BLaER1 (cell line): Measurements from ENCODE around the gene MATCAP1.

ENCODE experiments used
- H3K27ac ChIP-seq: shearing (Covaris generic); formaldehyde crosslinking; 2 replicates; pipeline ENCODE4 v1.8.1; 2022
- H3K27me3 ChIP-seq: shearing (Covaris generic); formaldehyde crosslinking; 2 replicates; pipeline ENCODE4 v1.8.1; 2022
- H3K36me3 ChIP-seq: shearing (Covaris generic); formaldehyde crosslinking; 2 replicates; pipeline ENCODE4 v1.8.1; 2022
- H3K4me1 ChIP-seq: shearing (Covaris generic); formaldehyde crosslinking; 2 replicates; pipeline ENCODE4 v1.8.1; 2022
- H3K4me2 ChIP-seq: shearing (Covaris generic); formaldehyde crosslinking; 2 replicates; pipeline ENCODE4 v1.8.1; 2022
- H3K4me3 ChIP-seq: shearing (Covaris generic); formaldehyde crosslinking; 2 replicates; pipeline ENCODE4 v1.8.1; 2022
- H3K9ac ChIP-seq: shearing (Covaris generic); formaldehyde crosslinking; 2 replicates; pipeline ENCODE4 v1.8.1; 2022
- H3K9me3 ChIP-seq: shearing (Covaris generic); formaldehyde crosslinking; 2 replicates; pipeline ENCODE4 v1.8.1; 2022
- H4K20me1 ChIP-seq: shearing (Covaris generic); formaldehyde crosslinking; 2 replicates; pipeline ENCODE4 v1.8.1; 2022
- Cebpa-rat ChIP-seq: shearing (Covaris generic); IDR thresholded peaks from 2 replicates; pipeline ENCODE4 v1.8.1; 2022

The MATCAP1 gene

DNA sequence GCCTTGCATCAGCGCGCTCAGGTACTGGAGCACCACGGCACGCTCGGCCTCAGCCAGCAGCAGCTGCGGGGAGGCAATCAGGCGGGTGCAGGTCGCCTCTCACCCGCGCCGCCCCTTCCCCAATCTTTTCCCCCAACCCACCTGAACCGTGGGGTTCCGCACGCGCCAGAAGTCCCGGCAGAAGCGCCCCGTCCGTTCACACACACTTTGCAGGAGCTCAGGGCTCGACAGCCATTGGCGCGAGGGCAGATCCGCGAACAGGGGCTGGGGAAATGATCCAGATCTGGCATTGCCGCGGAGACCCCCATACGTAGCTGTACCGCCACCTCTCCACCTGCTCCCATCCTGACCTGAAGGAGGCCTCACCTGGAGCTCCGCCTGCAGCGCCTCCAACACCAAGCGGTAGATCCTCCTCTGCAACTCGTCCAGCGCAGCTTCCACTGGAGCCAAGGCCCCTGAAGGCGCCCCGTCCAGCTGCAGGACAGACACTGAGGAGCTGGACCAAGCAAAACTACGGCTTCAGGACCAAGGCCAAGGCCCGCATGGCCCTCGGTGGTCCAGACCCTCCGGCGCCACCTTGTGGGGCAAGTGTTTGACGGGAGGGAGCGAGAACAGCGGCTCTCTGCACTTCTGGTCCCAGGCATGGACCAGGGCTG, 1.4 kb upstream of the MATCAP1 start:
- H3K4me1 ChIP-seq, result peaks cover 52% of the 10 kb centered on the region
- TF ChIP-seq Cebpa-rat, result no peak
- H4K20me1 ChIP-seq, result peaks cover 26% of the 10 kb centered on the region
- H3K9me3 ChIP-seq, result no peaks in the 10 kb centered on the region
- peaks cover 23% of the 10 kb centered on the region for H3K27me3 ChIP-seq
- H3K27ac ChIP-seq, result no peak overlapping the region
- H3K4me2 ChIP-seq, result peak overlapping the region; percentile 95
- no peak overlapping the region for H3K9ac ChIP-seq
- 0 out of 2 replicates have a peak, but pooled peaks cover 3% of the 10 kb centered on the region for H3K36me3 ChIP-seq
- H3K4me3 ChIP-seq, result peak overlapping the region; percentile 71

DNA sequence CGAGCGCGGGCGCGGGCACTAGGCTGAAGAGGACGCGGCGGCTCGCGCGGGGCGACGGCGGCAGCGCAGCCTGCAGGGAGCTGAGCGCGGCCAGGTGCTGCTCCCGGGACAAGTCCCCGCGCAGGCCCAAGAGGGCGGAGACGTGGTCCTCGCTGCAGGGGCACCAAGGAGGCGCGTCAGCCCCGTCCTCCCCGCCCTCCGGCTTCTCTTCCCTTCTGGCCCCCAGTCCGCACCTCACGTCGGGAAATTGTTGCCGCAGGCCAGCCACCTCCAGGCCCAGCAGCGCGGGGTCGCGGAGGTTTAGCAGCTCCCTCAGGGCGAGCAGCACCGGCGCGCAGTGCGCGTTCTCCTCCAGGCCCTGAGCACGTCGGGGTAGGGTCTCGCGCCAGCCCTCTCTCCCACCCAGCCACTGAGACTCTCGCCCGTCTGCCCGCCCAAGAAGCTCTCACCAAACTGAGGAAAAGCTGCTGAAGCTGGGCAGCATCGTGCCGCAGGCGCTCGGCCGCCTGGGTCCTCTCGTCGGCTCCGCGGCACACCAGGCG, 761 bp upstream of the MATCAP1 start:
- Histone ChIP-seq H3K4me2 (peak overlapping the region; percentile 95), H3K4me3 (peak overlapping the region; percentile 71), H3K4me1 (peaks cover 46% of the 10 kb centered on the region), H3K27me3 (peaks cover 23% of the 10 kb centered on the region), H4K20me1 (peaks cover 32% of the 10 kb centered on the region), H3K9me3 (no peaks in the 10 kb centered on the region), H3K9ac (peak overlapping the region; percentile 86), H3K27ac (no peak overlapping the region), H3K36me3 (0 out of 2 replicates have a peak, but pooled peaks cover 5% of the 10 kb centered on the region)
- no peak for TF ChIP-seq Cebpa-rat

DNA sequence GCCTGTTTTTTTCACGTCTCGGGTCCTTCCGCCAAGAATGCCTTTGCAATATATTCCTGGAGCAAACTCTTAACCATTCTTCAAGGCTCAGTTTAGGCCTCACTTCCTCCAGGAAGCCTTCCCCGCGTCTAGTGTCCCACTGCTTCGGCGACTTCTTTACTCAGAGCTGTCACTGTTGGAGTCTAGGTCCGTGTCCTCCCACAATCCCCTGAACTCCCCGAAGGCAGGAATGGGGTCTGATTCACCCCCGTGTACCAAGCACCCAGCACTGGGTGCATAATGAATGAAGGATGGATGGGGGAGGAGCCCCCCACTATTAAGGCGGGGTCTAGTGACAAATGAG, 508 bp downstream of the MATCAP1 start:
- TF ChIP-seq Cebpa-rat, result no peak
- Histone ChIP-seq H3K9me3 (no peaks in the 10 kb centered on the region), H3K4me1 (peaks cover 47% of the 10 kb centered on the region), H3K4me3 (peak overlapping the region; percentile 71), H3K27ac (peak overlapping the region; percentile 88; the same call in 1 of the 2 replicates), H3K4me2 (peak overlapping the region; percentile 89), H3K27me3 (peaks cover 31% of the 10 kb centered on the region), H3K9ac (peak overlapping the region; percentile 86), H3K36me3 (0 out of 2 replicates have a peak, but pooled peaks cover 5% of the 10 kb centered on the region), H4K20me1 (peaks cover 45% of the 10 kb centered on the region)

GRCh38 chr16:67182288-67182687, 1.5 kb downstream of the MATCAP1 start:
- Histone ChIP-seq H3K4me3 (peak overlapping the region; percentile 71), H3K27ac (no peak overlapping the region), H4K20me1 (peaks cover 52% of the 10 kb centered on the region), H3K4me1 (peaks cover 55% of the 10 kb centered on the region), H3K27me3 (peaks cover 41% of the 10 kb centered on the region), H3K9me3 (no peaks in the 10 kb centered on the region), H3K4me2 (peak overlapping the region; percentile 89), H3K36me3 (0 out of 2 replicates have a peak, but pooled peaks cover 5% of the 10 kb centered on the region), H3K9ac (peak overlapping the region; percentile 86; the same call in 1 of the 2 replicates)
- TF ChIP-seq Cebpa-rat, result no peak

DNA sequence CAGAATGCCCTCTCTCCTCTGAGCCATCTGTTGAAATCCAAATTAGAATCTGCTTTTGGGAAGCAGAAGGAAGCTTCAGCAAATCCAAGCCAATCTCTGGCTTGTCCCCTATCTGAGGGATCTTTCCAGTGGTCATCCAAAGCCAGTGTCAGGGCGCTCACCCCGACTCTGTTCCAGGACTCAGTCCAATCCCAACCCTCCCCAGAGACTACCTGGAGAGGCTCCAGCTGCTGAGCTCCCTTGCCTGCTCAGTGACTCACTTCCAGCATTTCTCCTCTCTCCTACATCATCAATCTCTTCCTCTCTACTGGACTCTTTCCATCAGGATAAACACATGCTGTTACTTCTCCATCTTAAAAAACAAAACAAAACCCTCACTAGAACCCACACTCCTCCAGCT, 2.4 kb downstream of the MATCAP1 start:
- no peak for TF ChIP-seq Cebpa-rat
- Histone ChIP-seq H3K4me1 (peaks cover 61% of the 10 kb centered on the region), H4K20me1 (peaks cover 59% of the 10 kb centered on the region), H3K4me3 (no peak overlapping the region), H3K9ac (peak overlapping the region; percentile 50; the same call in 1 of the 2 replicates), H3K36me3 (peaks cover 12% of the 10 kb centered on the region; the same call in 1 of the 2 replicates), H3K27me3 (peaks cover 41% of the 10 kb centered on the region), H3K27ac (no peak overlapping the region), H3K4me2 (peak overlapping the region; percentile 89), H3K9me3 (no peaks in the 10 kb centered on the region)

DNA sequence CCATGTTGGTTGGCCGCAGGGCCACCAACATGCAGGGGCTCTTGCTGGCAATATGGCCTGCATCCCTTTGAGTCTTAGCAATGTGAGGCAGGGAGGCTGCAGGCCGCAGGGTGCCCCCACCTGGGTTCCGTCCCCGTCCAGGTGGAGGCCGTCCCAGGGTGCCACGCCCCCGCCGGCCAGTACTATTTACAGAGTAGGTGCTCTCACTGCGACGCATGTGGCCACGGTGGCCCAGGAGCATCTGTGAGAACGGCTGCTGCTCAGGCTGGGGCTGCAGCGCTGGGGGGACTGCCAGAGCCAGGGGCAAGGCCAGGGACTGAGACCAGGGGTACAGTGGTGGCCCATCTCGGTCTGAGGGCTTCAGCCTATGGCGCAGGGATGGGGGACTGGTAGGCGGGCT, 3.6 kb downstream of the MATCAP1 start:
- Histone ChIP-seq H3K36me3 (peaks cover 16% of the 10 kb centered on the region; the same call in 1 of the 2 replicates), H3K4me2 (peak overlapping the region; percentile 89; the same call in 1 of the 2 replicates), H3K27me3 (peaks cover 29% of the 10 kb centered on the region), H3K27ac (no peak overlapping the region), H4K20me1 (peaks cover 61% of the 10 kb centered on the region), H3K4me1 (peaks cover 66% of the 10 kb centered on the region), H3K4me3 (no peak overlapping the region), H3K9me3 (no peaks in the 10 kb centered on the region), H3K9ac (0 out of 2 replicates have a peak overlapping the region, but pooled peaks have one; percentile 50)
- no peak for TF ChIP-seq Cebpa-rat

- Histone ChIP-seq H3K9me3 (no peaks in the 10 kb centered on the region), H3K4me2 (0 out of 2 replicates have a peak overlapping the region, but pooled peaks have one; percentile 86), H3K36me3 (peaks cover 16% of the 10 kb centered on the region; the same call in 1 of the 2 replicates), H4K20me1 (peaks cover 55% of the 10 kb centered on the region), H3K9ac (no peak overlapping the region), H3K4me1 (peaks cover 66% of the 10 kb centered on the region), H3K27me3 (peaks cover 23% of the 10 kb centered on the region), H3K4me3 (no peak overlapping the region), H3K27ac (no peak overlapping the region)
- no peak for TF ChIP-seq Cebpa-rat
These were observed 4.2 kb downstream of the MATCAP1 start for GRCh38 chr16:67179421-67180080.

GRCh38 chr16:67177743-67178699, 5.7 kb downstream of the MATCAP1 start:
- H3K4me1 ChIP-seq, result peaks cover 75% of the 10 kb centered on the region
- H3K9ac ChIP-seq, result no peak overlapping the region
- peaks cover 16% of the 10 kb centered on the region; the same call in 1 of the 2 replicates for H3K36me3 ChIP-seq
- no peak for TF ChIP-seq Cebpa-rat
- H3K27me3 ChIP-seq, result peaks cover 18% of the 10 kb centered on the region
- no peak overlapping the region for H3K27ac ChIP-seq
- H3K9me3 ChIP-seq, result no peaks in the 10 kb centered on the region
- H3K4me2 ChIP-seq, result peak overlapping the region; percentile 86
- peak overlapping the region; percentile 55 for H3K4me3 ChIP-seq
- H4K20me1 ChIP-seq, result peaks cover 52% of the 10 kb centered on the region

GRCh38 chr16:67176662-67177061, 7.1 kb downstream of the MATCAP1 start:
- Histone ChIP-seq H4K20me1 (peaks cover 52% of the 10 kb centered on the region), H3K9me3 (no peaks in the 10 kb centered on the region), H3K4me3 (no peak overlapping the region), H3K27ac (no peak overlapping the region), H3K9ac (no peak overlapping the region), H3K27me3 (peaks cover 18% of the 10 kb centered on the region), H3K4me1 (peaks cover 74% of the 10 kb centered on the region), H3K36me3 (peaks cover 16% of the 10 kb centered on the region; the same call in 1 of the 2 replicates), H3K4me2 (no peak overlapping the region)
- TF ChIP-seq Cebpa-rat, result no peak
